GM12878 (cell line): ENCODE measurements around the gene UBQLN1. TPM values are rescaled to one million over a fixed set of nuclear protein-coding genes. Genes with fewer than 3 reads are reported as not detected.

Source experiments
- ATAC-seq: fragments of 200-7000 bp; cut with Tn5 transposase; 3 replicates; pipeline ENCODE4 v1.9.1; 2020; ENCODE audit warnings: mild to moderate bottlenecking, moderate library complexity
- BruUV-seq: library from RNA; stranded (reverse); fragments of 400-500 nt; replicated peaks from 2 replicates; lab custom pipeline; 2021; lab: Mats Ljungman, UMichigan
- CTCF ChIA-PET: fragments of 300-600 bp; sonication (Branson Sonifier 250); formaldehyde crosslinking; extraction: SDS; loops from one replicate; lab custom pipeline; 2021; ENCODE audit warnings: inconsistent platforms; lab: Yijun Ruan, JAX
- POLR2A ChIA-PET: fragments of 350-600 bp; formaldehyde crosslinking; extraction: SDS; loops from one replicate; lab custom pipeline; 2021; ENCODE audit warnings: inconsistent platforms; lab: Charles Lee
- RAD21 ChIA-PET: fragments of 300-600 bp; sonication (Branson Sonifier 250); formaldehyde crosslinking; loops from one replicate; lab custom pipeline; 2023; ENCODE audit warnings: antibody characterized with exemption; ENCODE audit not compliant: unreplicated experiment; lab: Charles Lee
- SMC1A ChIA-PET: fragments of 300-600 bp; sonication (Branson Sonifier 250); formaldehyde crosslinking; loops from one replicate; lab custom pipeline; 2023; ENCODE audit not compliant: unreplicated experiment, uncharacterized antibody; lab: Charles Lee
- DNase-seq: peaks from one replicate; pipeline ENCODE4 v3.0.0-alpha.2; 2011; ENCODE audit warnings: low read depth, low spot score
- FAIRE-seq: peaks from 3 replicates; lab custom pipeline; 2011; peaks lifted over from hg19 to GRCh38; lab: Jason Lieb, UNC
- H2AFZ ChIP-seq: 2 replicates; pipeline ENCODE4 v1.6.0; 2011; ENCODE audit warnings: low read depth, low read length, control low read depth; ENCODE audit not compliant: control insufficient read depth
- H3K27ac ChIP-seq: 2 replicates; pipeline ENCODE4 v1.5.1; 2011; ENCODE audit warnings: control low read depth; ENCODE audit not compliant: control insufficient read depth, insufficient read depth
- H3K27me3 ChIP-seq, 2 experiments: replicated peaks in 1 of 2; 2 replicates each; pipeline versions ENCODE4 v1.6.0 to v1.6.1; 2011; ENCODE audit warnings: low read length in 1 of 2; ENCODE audit not compliant: control insufficient read depth in 2 of 2, insufficient read depth in 2 of 2
- H3K36me3 ChIP-seq, 2 experiments: 2 replicates each; pipeline ENCODE4 v1.5.1; 2011; ENCODE audit warnings: low read length in 1 of 2; ENCODE audit not compliant: control insufficient read depth in 2 of 2, insufficient read depth in 2 of 2
- H3K4me1 ChIP-seq: 2 replicates; pipeline ENCODE4 v1.6.1; 2011; ENCODE audit warnings: mild to moderate bottlenecking, low read length, moderate library complexity, mixed read lengths; ENCODE audit not compliant: control insufficient read depth, insufficient read depth
- H3K4me2 ChIP-seq: 2 replicates; pipeline ENCODE4 v1.6.0; 2011; ENCODE audit warnings: control low read depth; ENCODE audit not compliant: control insufficient read depth, insufficient read depth
- H3K4me3 ChIP-seq: fragments of 200-600 bp; sonication (generic); 2 replicates; pipeline ENCODE4 v1.5.1; 2016
- H3K79me2 ChIP-seq: 2 replicates; pipeline ENCODE4 v1.6.0; 2011; ENCODE audit warnings: low read length; ENCODE audit not compliant: control insufficient read depth, insufficient read depth
- H3K9ac ChIP-seq: 2 replicates; pipeline ENCODE4 v1.8.0; 2011; ENCODE audit warnings: low read length, control low read depth, mixed read lengths; ENCODE audit not compliant: control insufficient read depth, insufficient read depth
- H3K9me3 ChIP-seq: replicated peaks from 3 replicates; pipeline ENCODE4 v1.5.1; 2011; ENCODE audit warnings: mild to moderate bottlenecking, low read length; ENCODE audit not compliant: control insufficient read depth, insufficient read depth
- H4K20me1 ChIP-seq: 2 replicates; pipeline ENCODE4 v1.6.0; 2011; ENCODE audit not compliant: control insufficient read depth, insufficient read depth
- IKZF1 ChIP-seq: fragments of 450-650 bp; conservative IDR thresholded peaks from 2 replicates; pipeline ENCODE4 v1.6.1; 2017; ENCODE audit warnings: antibody characterized with exemption, mild to moderate bottlenecking
- NR2F1 ChIP-seq: fragments of 450-650 bp; conservative IDR thresholded peaks from 2 replicates; pipeline ENCODE4 v1.6.1; 2017; ENCODE audit warnings: mild to moderate bottlenecking
- PKNOX1 ChIP-seq: fragments of 450-650 bp; IDR thresholded peaks from 2 replicates; pipeline ENCODE4 v1.6.1; 2016; ENCODE audit warnings: mild to moderate bottlenecking
- SPI1 ChIP-seq: IDR thresholded peaks from 2 replicates; pipeline ENCODE4 v1.6.1; 2011; ENCODE audit warnings: low read depth, mild to moderate bottlenecking, low read length, moderate library complexity, borderline replicate concordance; ENCODE audit not compliant: insufficient read depth
- WGBS: methylation state at CpG from one replicate; pipeline ENCODE4 v1.1.6; 2016; ENCODE audit warnings: low lambda C conversion rate; ENCODE audit not compliant: insufficient replicate concordance, insufficient coverage; ENCODE audit errors: missing lambda C conversion rate; 5-methylcytosine and 5-hydroxymethylcytosine counted together
- in situ Hi-C: fragments of 300-500 bp; cut with MboI; formaldehyde crosslinking; loops from 9 replicates; pipeline ENCODE4 v1.14.3; 2018; ENCODE audit warnings: mixed read lengths
- intact Hi-C: fragments of 100-400 bp; cut with micrococcal nuclease; formaldehyde crosslinking; loops from one replicate; pipeline ENCODE4 v1.14.2; 2022; ENCODE audit not compliant: unreplicated experiment
- polyA plus RNA-seq, 11 experiments: library from polyadenylated mRNA; depleted of rRNA in 4 of 11; unstranded in 6 of 11; stranded (reverse) in 5 of 11; fragments of >200 nt; fragmentation: Nextera tagmentation in 4 of 11; fragmentation: Illumina TruSeq in 1 of 11; extraction: Ambion mirVana in 4 of 11; extraction: Trizol in 1 of 11; gene quantifications; 1 replicate in 1 of 11; 2 replicates in 10 of 11; pipeline versions ENCODE4 v1.2.1 to v1.2.3, GENCODE V29; 2011 to 2016; ENCODE audit warnings: inconsistent platforms in 2 of 11, missing spikeins in 2 of 11, low read depth in 1 of 11
- total RNA-seq, 4 experiments: library from RNA; depleted of rRNA in 3 of 4; stranded (reverse); fragments of >200 nt in 3 of 4; fragmentation: Illumina TruSeq in 1 of 4; extraction: Trizol in 1 of 4; gene quantifications; 2 replicates each; pipeline versions ENCODE4 v1.2.1 to v1.2.3, GENCODE V29; 2013 to 2021

The UBQLN1 gene
- total and polyA plus RNA-seq, 10 of the 15 experiments (the other 5 are each of a cell fraction or from before 2014, with no cell fraction given): 12.4 to 118 (median 66.1) TPM

GRCh38 chr9:83629433-83630104 lies 78.2 kb downstream of the UBQLN1 start:
- POLR2A ChIA-PET: interaction anchor here (0.7 kb wide), 1 partner anchor 56 kb away, joined by 3 read pairs; no protein-coding TSS in a partner anchor
- intact Hi-C loops (no loop called here), in situ Hi-C loops (no loop called here)
- FAIRE-seq (no peak), ATAC-seq (peak; percentile 60), DNase-seq (no peak)
- Histone ChIP-seq H3K4me3 (no peak overlapping the region), H2AFZ (no peak overlapping the region), H3K36me3 (peaks cover 0 to 8% of the 10 kb centered on the region in 2 experiments), H3K9me3 (no peaks in the 10 kb centered on the region), H3K27ac (no peak overlapping the region), H4K20me1 (no peaks in the 10 kb centered on the region), H3K4me1 (0 out of 2 replicates have a peak, but pooled peaks cover 3% of the 10 kb centered on the region), H3K27me3 (no peaks in the 10 kb centered on the region), H3K4me2 (no peak overlapping the region), H3K79me2 (no peaks in the 10 kb centered on the region; the same call in 1 of the 2 replicates), H3K9ac (no peak overlapping the region)
- no TSS peak for BruUV-seq
- peak; percentile 25; the same call in 1 of the 2 replicates for TF ChIP-seq SPI1
- 0 out of 2 replicates have a peak, but pooled peaks have one; percentile 35 for TF ChIP-seq NR2F1
- TF ChIP-seq IKZF1: 0 out of 2 replicates have a peak, but pooled peaks have one; percentile 29
- TF ChIP-seq PKNOX1: no peak
- CTCF ChIA-PET: interaction anchor here (0.7 to 2.2 kb wide), 4 partner anchors 9 to 291 kb away, joined by 3 to 11 read pairs (median 6); no protein-coding TSS in a partner anchor
- 84% methylated on average over 7 of the region's 7 CpGs for WGBS
- RAD21 ChIA-PET: interaction anchor here (0.9 to 1.1 kb wide), 2 partner anchors 9 to 20 kb away, joined by 3 to 5 read pairs; no protein-coding TSS in a partner anchor
- SMC1A ChIA-PET: interaction anchor here (1.0 to 2.3 kb wide), 4 partner anchors 9 to 79 kb away, joined by 3 to 6 read pairs (median 3); no protein-coding TSS in a partner anchor
